Fibroblast of lung (primary cell): Measurements from ENCODE around the gene GATA5.

Experiments
- CTCF ChIP-seq, 2 donors: IDR thresholded peaks in 1 of 2; conservative IDR thresholded peaks in 1 of 2; 1 replicate in 1 of 2; 2 replicates in 1 of 2; pipeline ENCODE4 v1.5.1; 2011 to 2012; ENCODE audit warnings: low read length in 2 of 2, control low read depth in 1 of 2, inconsistent platforms in 1 of 2, low read depth in 1 of 2, mild to moderate bottlenecking in 1 of 2
- EZH2 ChIP-seq: IDR thresholded peaks from 2 replicates; pipeline ENCODE4 v1.5.1; 2012; ENCODE audit warnings: low read length, control low read depth, mild to moderate bottlenecking; ENCODE audit errors: missing control alignments

- no peak for TF ChIP-seq EZH2
- no peak for TF ChIP-seq CTCF (conservative IDR thresholded peaks at IDR 0.05 in 1 of 2, IDR thresholded peaks at IDR 0.05 in 1 of 2; ENCODE audit: low read depth in 1 of 2, low read length in 2 of 2)
Observed at GRCh38 chr20:62455929-62456328, 19.9 kb downstream of the GATA5 start.
